Measurements from ENCODE around the gene GNPDA1. TPM values are rescaled to one million over a fixed set of nuclear protein-coding genes. Genes with fewer than 3 reads are reported as not detected.

Gene GNPDA1
- total RNA-seq, 4 donors from 2014 or later: 14.9 to 31.9 (median 23.5) TPM

DNA sequence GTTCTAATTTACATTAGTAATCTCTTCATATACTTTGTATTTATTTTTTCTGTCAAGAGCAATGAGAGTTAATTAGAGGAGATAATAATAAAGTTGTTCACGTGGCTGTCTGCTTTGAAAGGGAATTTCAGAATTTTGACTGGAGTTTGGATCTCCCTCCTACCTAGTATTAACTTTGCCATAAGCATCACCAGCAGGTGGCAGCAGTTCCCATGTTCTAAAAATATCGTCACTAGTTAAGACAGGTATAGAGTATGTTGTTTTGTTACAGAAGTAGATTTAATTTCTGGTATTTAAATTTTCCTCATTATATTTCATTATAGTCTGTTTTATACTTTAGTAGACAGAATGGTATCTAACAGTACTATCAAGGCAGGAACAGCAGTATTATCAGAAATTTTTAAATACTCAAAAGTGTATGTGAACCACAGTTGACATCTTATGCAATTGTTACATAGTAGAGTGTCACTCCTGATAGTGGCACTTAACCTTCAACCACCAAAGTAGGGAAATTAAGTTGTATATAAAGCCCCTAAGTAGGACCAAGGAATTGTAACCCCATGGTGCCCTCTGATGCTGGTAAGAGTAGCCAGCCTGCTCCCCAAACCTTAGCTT, 20.4 kb downstream of the GNPDA1 start:
- DNase-seq: peak; percentile 61 to 93 (median 81)
- H3K4me1 ChIP-seq: no peaks in the 10 kb centered on the region
- no peaks in the 10 kb centered on the region for H3K9me3 ChIP-seq
- no peaks in the 10 kb centered on the region for H3K27me3 ChIP-seq
- peaks cover 0 to 55% (median 0%) of the 10 kb centered on the region in 3 donors for H3K36me3 ChIP-seq
- TF ChIP-seq POLR2A (IDR thresholded peaks at IDR 0.05): no peak
- TF ChIP-seq, protein P1, sequence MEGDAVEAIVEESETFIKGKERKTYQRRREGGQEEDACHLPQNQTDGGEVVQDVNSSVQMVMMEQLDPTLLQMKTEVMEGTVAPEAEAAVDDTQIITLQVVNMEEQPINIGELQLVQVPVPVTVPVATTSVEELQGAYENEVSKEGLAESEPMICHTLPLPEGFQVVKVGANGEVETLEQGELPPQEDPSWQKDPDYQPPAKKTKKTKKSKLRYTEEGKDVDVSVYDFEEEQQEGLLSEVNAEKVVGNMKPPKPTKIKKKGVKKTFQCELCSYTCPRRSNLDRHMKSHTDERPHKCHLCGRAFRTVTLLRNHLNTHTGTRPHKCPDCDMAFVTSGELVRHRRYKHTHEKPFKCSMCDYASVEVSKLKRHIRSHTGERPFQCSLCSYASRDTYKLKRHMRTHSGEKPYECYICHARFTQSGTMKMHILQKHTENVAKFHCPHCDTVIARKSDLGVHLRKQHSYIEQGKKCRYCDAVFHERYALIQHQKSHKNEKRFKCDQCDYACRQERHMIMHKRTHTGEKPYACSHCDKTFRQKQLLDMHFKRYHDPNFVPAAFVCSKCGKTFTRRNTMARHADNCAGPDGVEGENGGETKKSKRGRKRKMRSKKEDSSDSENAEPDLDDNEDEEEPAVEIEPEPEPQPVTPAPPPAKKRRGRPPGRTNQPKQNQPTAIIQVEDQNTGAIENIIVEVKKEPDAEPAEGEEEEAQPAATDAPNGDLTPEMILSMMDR (IDR thresholded peaks at IDR 0.05): peak; percentile 61 to 84 (median 76)
- no peak overlapping the region for H3K4me3 ChIP-seq
- no peak overlapping the region for H3K27ac ChIP-seq

DNA sequence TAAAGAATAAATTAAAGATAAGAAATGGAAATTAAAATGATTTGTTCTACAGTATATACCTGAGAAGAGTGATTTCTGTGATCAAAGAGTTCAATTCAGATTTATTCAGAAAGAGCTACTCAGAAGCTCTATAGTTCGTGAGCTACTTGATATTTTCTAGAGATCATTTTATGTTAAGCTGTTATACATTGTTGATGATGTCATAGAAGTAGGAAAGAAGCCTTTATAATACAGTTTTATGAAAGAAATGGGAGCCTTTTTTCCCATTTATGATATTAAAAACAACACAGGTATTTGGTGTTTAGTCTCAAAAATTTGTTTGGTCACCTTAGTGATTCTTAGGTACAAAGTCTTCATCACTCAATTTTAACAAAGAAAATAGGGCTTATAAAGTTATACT, 23.1 kb downstream of the GNPDA1 start:
- peaks cover 0 to 77% (median 0%) of the 10 kb centered on the region in 3 donors for H3K36me3 ChIP-seq

DNA sequence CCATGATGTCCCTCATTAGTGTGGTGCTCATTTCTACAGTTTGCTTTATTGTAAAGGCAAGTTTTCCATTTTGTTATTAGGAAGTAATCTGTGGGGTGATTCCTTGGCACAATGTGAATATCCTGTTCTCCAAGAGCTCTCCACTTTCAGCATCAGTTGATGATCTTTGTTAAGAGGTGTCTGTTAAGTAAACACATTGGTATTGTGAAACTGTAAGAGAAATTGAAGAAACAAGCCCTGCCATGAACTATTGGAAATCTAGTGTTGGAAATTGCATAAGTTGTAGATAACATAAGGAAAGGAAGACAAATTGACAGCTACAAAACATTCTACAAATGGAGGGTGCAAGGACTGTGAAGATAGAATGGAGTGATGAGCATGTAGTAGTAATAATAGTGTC, 26.8 kb downstream of the GNPDA1 start:
- H3K36me3 ChIP-seq: peaks cover 0 to 90% (median 3%) of the 10 kb centered on the region in 3 donors
- H3K27me3 ChIP-seq: no peaks in the 10 kb centered on the region
- no peak overlapping the region for H3K27ac ChIP-seq
- DNase-seq: no peak
- no peaks in the 10 kb centered on the region for H3K9me3 ChIP-seq
- no peaks in the 10 kb centered on the region for H3K4me1 ChIP-seq
- TF ChIP-seq POLR2A (IDR thresholded peaks at IDR 0.05): no peak
- TF ChIP-seq, protein P1 (IDR thresholded peaks at IDR 0.05): no peak
- no peak overlapping the region for H3K4me3 ChIP-seq

More for the DNA sequence above, 23.1 kb downstream of the GNPDA1 start:
- no peak for DNase-seq
- Histone ChIP-seq H3K4me1 (no peaks in the 10 kb centered on the region), H3K27ac (no peak overlapping the region), H3K9me3 (no peaks in the 10 kb centered on the region), H3K27me3 (no peaks in the 10 kb centered on the region), H3K4me3 (no peak overlapping the region)
- TF ChIP-seq, protein P1 (IDR thresholded peaks at IDR 0.05): no peak
- no peak for TF ChIP-seq POLR2A (IDR thresholded peaks at IDR 0.05)

DNA sequence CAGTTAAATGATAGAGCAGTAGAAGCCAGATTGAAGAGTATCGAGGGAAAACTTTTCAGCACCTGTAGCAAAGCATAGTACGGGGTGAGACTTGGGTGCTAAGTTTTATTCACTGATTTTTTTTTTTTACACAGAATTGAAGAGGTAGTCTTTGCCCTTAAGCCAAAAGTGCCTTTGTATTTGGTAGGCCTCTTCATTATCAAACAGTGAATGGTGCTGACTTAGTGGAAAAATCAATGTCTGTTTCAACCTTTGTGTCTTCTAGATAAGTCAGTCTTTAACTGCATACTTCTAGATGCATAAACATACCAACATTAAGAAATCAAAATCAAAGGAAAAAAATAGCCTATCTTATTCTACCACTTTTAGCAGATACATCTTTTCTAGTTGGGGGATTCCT, 30.2 kb downstream of the GNPDA1 start:
- Histone ChIP-seq H3K4me3 (no peak overlapping the region), H3K4me1 (peaks cover 0 to 8% (median 0%) of the 10 kb centered on the region in 4 donors), H3K27ac (no peak overlapping the region), H3K27me3 (no peaks in the 10 kb centered on the region), H3K9me3 (no peaks in the 10 kb centered on the region), H3K36me3 (peaks cover 0 to 95% (median 3%) of the 10 kb centered on the region in 3 donors)
- no peak for DNase-seq
- no peak for TF ChIP-seq POLR2A (IDR thresholded peaks at IDR 0.05)
- TF ChIP-seq, protein P1 (IDR thresholded peaks at IDR 0.05): no peak

DNA sequence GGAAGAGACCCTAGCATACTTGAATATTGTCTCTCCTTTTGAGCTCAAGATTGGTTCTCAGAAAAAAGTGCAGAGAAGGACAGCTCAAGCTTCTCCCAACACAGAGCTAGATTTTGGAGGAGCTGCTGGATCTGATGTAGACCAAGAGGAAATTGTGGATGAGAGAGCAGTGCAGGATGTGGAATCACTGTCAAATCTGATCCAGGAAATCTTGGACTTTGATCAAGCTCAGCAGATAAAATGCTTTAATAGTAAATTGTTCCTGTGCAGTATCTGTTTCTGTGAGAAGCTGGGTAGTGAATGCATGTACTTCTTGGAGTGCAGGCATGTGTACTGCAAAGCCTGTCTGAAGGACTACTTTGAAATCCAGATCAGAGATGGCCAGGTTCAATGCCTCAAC, 34.4 kb downstream of the GNPDA1 start:
- peak overlapping the region in 1 of 4 donors; percentile 32 for H3K27ac ChIP-seq
- no peaks in the 10 kb centered on the region for H3K27me3 ChIP-seq
- no peak overlapping the region for H3K4me3 ChIP-seq
- TF ChIP-seq, protein P1 (IDR thresholded peaks at IDR 0.05): no peak
- TF ChIP-seq POLR2A (IDR thresholded peaks at IDR 0.05): no peak
- no peaks in the 10 kb centered on the region for H3K9me3 ChIP-seq
- no peak for DNase-seq
- H3K36me3 ChIP-seq: peaks cover 0 to 79% (median 3%) of the 10 kb centered on the region in 3 donors
- peaks cover 0 to 23% (median 4%) of the 10 kb centered on the region in 4 donors for H3K4me1 ChIP-seq
